HG03520 (cell line): ENCODE results near the gene NPIPB2.
"Not testable (repeated sequence)": the region's sequence is repeated elsewhere in the genome, so short reads cannot be mapped to it uniquely, and the experiment has no call there.

ENCODE experiments used
- ATAC-seq: cut with Tn5 transposase; IDR thresholded peaks from one replicate; pipeline ENCODE4 v1.9.1; 2021; ENCODE audit warnings: mild to moderate bottlenecking, moderate library complexity; ENCODE audit not compliant: unreplicated experiment

NPIPB2 gene

GRCh38 chr16:11941945-11942344 lies at the start of gene NPIPB2:
Gene NPIPB2, minus strand, starts transcription at chr16:11942045. Its CDS starts 0 bp downstream, at chr16:11942045.
- ATAC-seq = not testable (repeated sequence)

- no peak for ATAC-seq
Measured at GRCh38 chr16:11990702-11991390, 49.0 kb upstream of the NPIPB2 start.

- no peak for ATAC-seq
Measured at GRCh38 chr16:11988258-11988978, 46.6 kb upstream of the NPIPB2 start.

- no peak for ATAC-seq
Measured at GRCh38 chr16:11986521-11987057, 44.7 kb upstream of the NPIPB2 start.

GRCh38 chr16:11985250-11985649 lies 43.4 kb upstream of the NPIPB2 start:
- no peak for ATAC-seq

GRCh38 chr16:11980136-11980844 lies 38.4 kb upstream of the NPIPB2 start:
- ATAC-seq = no peak

GRCh38 chr16:11979013-11979672 lies 37.3 kb upstream of the NPIPB2 start:
- no peak for ATAC-seq

GRCh38 chr16:11978080-11978479 lies 36.2 kb upstream of the NPIPB2 start:
- no peak for ATAC-seq

- ATAC-seq = no peak
Measured at GRCh38 chr16:11977376-11978041, 35.7 kb upstream of the NPIPB2 start.

- peak; percentile 5 for ATAC-seq
Measured at GRCh38 chr16:11976850-11977375, 35.1 kb upstream of the NPIPB2 start.

- ATAC-seq = no peak
Measured at GRCh38 chr16:11973070-11973469, 31.2 kb upstream of the NPIPB2 start.

GRCh38 chr16:11972128-11972527 lies 30.3 kb upstream of the NPIPB2 start:
- ATAC-seq = no peak

- not testable (repeated sequence) for ATAC-seq
Measured at GRCh38 chr16:11970292-11970691, 28.4 kb upstream of the NPIPB2 start.

GRCh38 chr16:11968577-11968976 lies 26.7 kb upstream of the NPIPB2 start:
- ATAC-seq = no peak

- ATAC-seq = no peak
Measured at GRCh38 chr16:11967195-11967911, 25.5 kb upstream of the NPIPB2 start.

GRCh38 chr16:11966173-11966572 lies 24.3 kb upstream of the NPIPB2 start:
- ATAC-seq = no peak

- ATAC-seq = peak; percentile 69
Measured at GRCh38 chr16:11964761-11965551, 23.1 kb upstream of the NPIPB2 start, which contains the start of gene TNFRSF17. Gene TNFRSF17, plus strand, starts transcription at chr16:11965210. Its CDS starts 115 bp downstream, at chr16:11965325.

- ATAC-seq = no peak
Measured at GRCh38 chr16:11963706-11964105, 21.9 kb upstream of the NPIPB2 start.

- not testable (repeated sequence) for ATAC-seq
Measured at GRCh38 chr16:11962978-11963377, 21.1 kb upstream of the NPIPB2 start.
